Upper lobe of right lung (tissue), 1 donor: ENCODE measurements around the gene DIP2A. TPM values are rescaled to one million over a fixed set of nuclear protein-coding genes. Genes with fewer than 3 reads are reported as not detected.

Experiments
- ATAC-seq: fragments of 200-7000 bp; cut with Tn5 transposase; one replicate; pipeline ENCODE4 v1.9.1; 2020; ENCODE audit warnings: mild to moderate bottlenecking, moderate library complexity
- DNase-seq: peaks from one replicate; pipeline ENCODE4 v3.0.0-alpha.2; 2020
- H3K27ac ChIP-seq: fragments of 200-600 bp; one replicate; pipeline ENCODE4 v1.8.0; 2022
- H3K27me3 ChIP-seq: fragments of 200-600 bp; one replicate; pipeline ENCODE4 v1.8.0; 2022; ENCODE audit warnings: mild to moderate bottlenecking
- H3K36me3 ChIP-seq: fragments of 200-600 bp; one replicate; pipeline ENCODE4 v1.8.0; 2022
- H3K4me1 ChIP-seq: fragments of 200-600 bp; one replicate; pipeline ENCODE4 v1.8.0; 2022
- H3K4me3 ChIP-seq: fragments of 200-600 bp; one replicate; pipeline ENCODE4 v1.8.0; 2022; ENCODE audit warnings: mild to moderate bottlenecking
- H3K9me3 ChIP-seq: fragments of 200-600 bp; one replicate; pipeline ENCODE4 v1.8.0; 2022
- CTCF ChIP-seq: fragments of 200-600 bp; IDR thresholded peaks from one replicate; pipeline ENCODE4 v1.8.0; 2022; ENCODE audit warnings: antibody characterized with exemption
- intact Hi-C: fragments of 100-400 bp; cut with DNase I; formaldehyde crosslinking; loops from one replicate; pipeline ENCODE4 v1.11.0; 2022
- total RNA-seq: library from RNA; stranded (reverse); fragmentation: NEBNext Ultra II Directional; extraction: Animal tissue kit (Norgen Biotek cat#: 25700); gene quantifications from one replicate; pipeline ENCODE4 v1.2.1, GENCODE V29; 2021
- donor health status: DM: no; HTN: yes; CAD: no; lungs with severe emphysema.

DIP2A gene
- total RNA-seq, 1 donor from 2014 or later, result 35.6 TPM

GRCh38 chr21:46540087-46540710, 81.5 kb downstream of the DIP2A start:
- Histone ChIP-seq H3K9me3 (no peaks in the 10 kb centered on the region), H3K36me3 (peaks cover 92% of the 10 kb centered on the region), H3K27me3 (no peaks in the 10 kb centered on the region)

GRCh38 chr21:46542588-46543124, 84.0 kb downstream of the DIP2A start:
- Histone ChIP-seq H3K4me1 (no peaks in the 10 kb centered on the region), H3K9me3 (no peaks in the 10 kb centered on the region), H3K27me3 (no peaks in the 10 kb centered on the region), H3K36me3 (peaks cover 95% of the 10 kb centered on the region), H3K27ac (no peak overlapping the region), H3K4me3 (no peak overlapping the region)
- no peak for TF ChIP-seq CTCF
- ATAC-seq (no peak), DNase-seq (no peak)
- intact Hi-C loops, result no loop called here

More at GRCh38 chr21:46540087-46540710, 81.5 kb downstream of the DIP2A start:
- H3K4me3 ChIP-seq, result no peak overlapping the region
- no peak overlapping the region for H3K27ac ChIP-seq
- H3K4me1 ChIP-seq, result no peaks in the 10 kb centered on the region
- TF ChIP-seq CTCF, result no peak
- DNase-seq, result no peak
- peak; percentile 34 for ATAC-seq
- intact Hi-C loops, result no loop called here

GRCh38 chr21:46543306-46543705, 84.6 kb downstream of the DIP2A start:
- intact Hi-C loops, result no loop called here
- peaks cover 88% of the 10 kb centered on the region for H3K36me3 ChIP-seq
- no peak for DNase-seq
- H3K9me3 ChIP-seq, result no peaks in the 10 kb centered on the region
- H3K27ac ChIP-seq, result no peak overlapping the region
- no peak for TF ChIP-seq CTCF
- ATAC-seq, result no peak
- H3K4me1 ChIP-seq, result no peaks in the 10 kb centered on the region
- H3K4me3 ChIP-seq, result no peak overlapping the region
- no peaks in the 10 kb centered on the region for H3K27me3 ChIP-seq

GRCh38 chr21:46544003-46544402, 85.3 kb downstream of the DIP2A start:
- no peaks in the 10 kb centered on the region for H3K9me3 ChIP-seq
- H3K27ac ChIP-seq, result no peak overlapping the region
- no peaks in the 10 kb centered on the region for H3K27me3 ChIP-seq
- H3K4me3 ChIP-seq, result no peak overlapping the region
- TF ChIP-seq CTCF, result no peak
- peaks cover 81% of the 10 kb centered on the region for H3K36me3 ChIP-seq
- intact Hi-C loops, result no loop called here
- no peaks in the 10 kb centered on the region for H3K4me1 ChIP-seq
- no peak for ATAC-seq
- no peak for DNase-seq

- Histone ChIP-seq H3K27ac (no peak overlapping the region), H3K4me1 (no peaks in the 10 kb centered on the region), H3K27me3 (no peaks in the 10 kb centered on the region), H3K36me3 (peaks cover 77% of the 10 kb centered on the region), H3K4me3 (no peak overlapping the region), H3K9me3 (no peaks in the 10 kb centered on the region)
- no peak for DNase-seq
- intact Hi-C loops, result loop anchor here (5.0 kb wide), 1 partner anchor 48 kb away; no protein-coding TSS in a partner anchor
- TF ChIP-seq CTCF, result no peak
- no peak for ATAC-seq
These were observed 86.1 kb downstream of the DIP2A start for GRCh38 chr21:46544824-46545223.
